Skeletal muscle tissue (tissue), 4 donors: ENCODE measurements around the gene PTPRM. TPM values are rescaled to one million over a fixed set of nuclear protein-coding genes. Genes with fewer than 3 reads are reported as not detected.

Source experiments
- H3K27ac ChIP-seq: one replicate; pipeline ENCODE4 v1.7.0; 2013; ENCODE audit warnings: mild to moderate bottlenecking, low read depth, low read length, inconsistent platforms
- H3K27me3 ChIP-seq, 3 donors: one replicate each; pipeline ENCODE4 v1.7.0; 2013; ENCODE audit warnings: low read length in 3 of 3; ENCODE audit not compliant: control insufficient read depth in 3 of 3, insufficient read depth in 3 of 3
- H3K36me3 ChIP-seq, 3 donors: one replicate each; pipeline ENCODE4 v1.7.0; 2013; ENCODE audit warnings: low read length in 3 of 3; ENCODE audit not compliant: control insufficient read depth in 3 of 3, insufficient read depth in 3 of 3
- H3K4me1 ChIP-seq, 3 donors: one replicate each; pipeline ENCODE4 v1.7.0; 2013; ENCODE audit warnings: low read length in 3 of 3, mild to moderate bottlenecking in 3 of 3; ENCODE audit not compliant: control insufficient read depth in 3 of 3, insufficient read depth in 3 of 3
- H3K4me3 ChIP-seq, 3 donors: one replicate each; pipeline ENCODE4 v1.7.0; 2013; ENCODE audit warnings: low read length in 3 of 3
- H3K9ac ChIP-seq, 3 donors: one replicate each; pipeline ENCODE4 v1.7.0; 2013; ENCODE audit warnings: low read length in 3 of 3, mild to moderate bottlenecking in 3 of 3, moderate library complexity in 2 of 3, low read depth in 1 of 3
- H3K9me3 ChIP-seq, 3 donors: one replicate each; pipeline ENCODE4 v1.7.0; 2013; ENCODE audit warnings: low read length in 3 of 3; ENCODE audit not compliant: control insufficient read depth in 3 of 3
- total RNA-seq: library from RNA; depleted of rRNA; stranded (reverse); fragments of >200 nt; gene quantifications from one replicate; pipeline ENCODE4 v1.2.3, GENCODE V29; 2014
- donor health status: Osteomylitis.

The PTPRM gene
- total RNA-seq, 1 donor from 2014 or later, result 68.9 TPM

- Histone ChIP-seq H3K4me3 (peak overlapping the region; percentile 78 to 85 (median 82)), H3K27me3 (no peaks in the 10 kb centered on the region), H3K9me3 (no peaks in the 10 kb centered on the region), H3K27ac (peak overlapping the region; percentile 94), H3K4me1 (peaks cover 5 to 18% (median 14%) of the 10 kb centered on the region in 3 donors), H3K9ac (peak overlapping the region; percentile 85 to 94 (median 89)), H3K36me3 (no peaks in the 10 kb centered on the region)
These were observed 1.4 kb upstream of the PTPRM start for GRCh38 chr18:7565677-7566076.

- Histone ChIP-seq H3K4me1 (peaks cover 5 to 19% (median 14%) of the 10 kb centered on the region in 3 donors), H3K27ac (peak overlapping the region; percentile 94), H3K4me3 (peak overlapping the region; percentile 78 to 85 (median 82)), H3K36me3 (no peaks in the 10 kb centered on the region), H3K9me3 (no peaks in the 10 kb centered on the region), H3K27me3 (no peaks in the 10 kb centered on the region), H3K9ac (peak overlapping the region; percentile 85 to 94 (median 89))
These were observed 911 bp upstream of the PTPRM start for GRCh38 chr18:7566244-7566566.

GRCh38 chr18:7567474-7568425, 634 bp downstream of the PTPRM start:
- H3K27me3 ChIP-seq, result no peaks in the 10 kb centered on the region
- peak overlapping the region; percentile 76 to 88 (median 77) for H3K4me3 ChIP-seq
- peak overlapping the region; percentile 95 for H3K27ac ChIP-seq
- H3K4me1 ChIP-seq, result peaks cover 7 to 19% (median 14%) of the 10 kb centered on the region in 3 donors
- H3K9ac ChIP-seq, result peak overlapping the region; percentile 89 to 92 (median 90)
- no peaks in the 10 kb centered on the region for H3K9me3 ChIP-seq
- H3K36me3 ChIP-seq, result no peaks in the 10 kb centered on the region

- peaks cover 13 to 19% (median 17%) of the 10 kb centered on the region in 3 donors for H3K4me1 ChIP-seq
- H3K4me3 ChIP-seq, result peak overlapping the region; percentile 76 to 88 (median 76)
- peak overlapping the region; percentile 89 to 92 (median 90) for H3K9ac ChIP-seq
- no peaks in the 10 kb centered on the region for H3K36me3 ChIP-seq
- no peaks in the 10 kb centered on the region for H3K27me3 ChIP-seq
- H3K9me3 ChIP-seq, result no peaks in the 10 kb centered on the region
- peak overlapping the region; percentile 95 for H3K27ac ChIP-seq
These were observed 1.3 kb downstream of the PTPRM start for GRCh38 chr18:7568426-7568825.

GRCh38 chr18:7571626-7572025, 4.5 kb downstream of the PTPRM start:
- Histone ChIP-seq H3K4me3 (no peak overlapping the region), H3K36me3 (no peaks in the 10 kb centered on the region), H3K27ac (no peak overlapping the region), H3K9ac (no peak overlapping the region), H3K27me3 (no peaks in the 10 kb centered on the region), H3K4me1 (peaks cover 11 to 17% (median 16%) of the 10 kb centered on the region in 3 donors), H3K9me3 (no peaks in the 10 kb centered on the region)

- peak overlapping the region in 1 of 3 donors; percentile 10 for H3K9ac ChIP-seq
- no peaks in the 10 kb centered on the region for H3K9me3 ChIP-seq
- no peaks in the 10 kb centered on the region for H3K27me3 ChIP-seq
- no peak overlapping the region for H3K4me3 ChIP-seq
- H3K4me1 ChIP-seq, result peaks cover 11 to 22% (median 19%) of the 10 kb centered on the region in 3 donors
- H3K27ac ChIP-seq, result no peak overlapping the region
- no peaks in the 10 kb centered on the region for H3K36me3 ChIP-seq
These were observed 5.7 kb downstream of the PTPRM start for GRCh38 chr18:7572822-7573221.

GRCh38 chr18:7575465-7576028, 8.4 kb downstream of the PTPRM start:
- Histone ChIP-seq H3K36me3 (no peaks in the 10 kb centered on the region), H3K9me3 (no peaks in the 10 kb centered on the region), H3K9ac (no peak overlapping the region), H3K27me3 (no peaks in the 10 kb centered on the region), H3K27ac (no peak overlapping the region), H3K4me3 (no peak overlapping the region), H3K4me1 (peaks cover 2 to 27% (median 19%) of the 10 kb centered on the region in 3 donors)

GRCh38 chr18:7576077-7576476, 9.0 kb downstream of the PTPRM start:
- no peak overlapping the region for H3K4me3 ChIP-seq
- H3K9me3 ChIP-seq, result no peaks in the 10 kb centered on the region
- H3K36me3 ChIP-seq, result no peaks in the 10 kb centered on the region
- H3K4me1 ChIP-seq, result peaks cover under 1 to 27% (median 19%) of the 10 kb centered on the region in 3 donors
- H3K9ac ChIP-seq, result no peak overlapping the region
- H3K27ac ChIP-seq, result no peak overlapping the region
- no peaks in the 10 kb centered on the region for H3K27me3 ChIP-seq

GRCh38 chr18:7576685-7577084, 9.6 kb downstream of the PTPRM start:
- H3K4me3 ChIP-seq, result no peak overlapping the region
- no peak overlapping the region for H3K9ac ChIP-seq
- H3K9me3 ChIP-seq, result no peaks in the 10 kb centered on the region
- H3K27me3 ChIP-seq, result no peaks in the 10 kb centered on the region
- H3K36me3 ChIP-seq, result no peaks in the 10 kb centered on the region
- H3K4me1 ChIP-seq, result peaks cover 4 to 27% (median 19%) of the 10 kb centered on the region in 3 donors
- no peak overlapping the region for H3K27ac ChIP-seq

- Histone ChIP-seq H3K4me1 (peaks cover 4 to 27% (median 17%) of the 10 kb centered on the region in 3 donors), H3K27me3 (no peaks in the 10 kb centered on the region), H3K9ac (no peak overlapping the region), H3K36me3 (no peaks in the 10 kb centered on the region), H3K27ac (no peak overlapping the region), H3K9me3 (no peaks in the 10 kb centered on the region), H3K4me3 (no peak overlapping the region)
These were observed 10.6 kb downstream of the PTPRM start for GRCh38 chr18:7577706-7578105.
